ENCODE measurements around the gene ILF2.

ILF2 gene

DNA sequence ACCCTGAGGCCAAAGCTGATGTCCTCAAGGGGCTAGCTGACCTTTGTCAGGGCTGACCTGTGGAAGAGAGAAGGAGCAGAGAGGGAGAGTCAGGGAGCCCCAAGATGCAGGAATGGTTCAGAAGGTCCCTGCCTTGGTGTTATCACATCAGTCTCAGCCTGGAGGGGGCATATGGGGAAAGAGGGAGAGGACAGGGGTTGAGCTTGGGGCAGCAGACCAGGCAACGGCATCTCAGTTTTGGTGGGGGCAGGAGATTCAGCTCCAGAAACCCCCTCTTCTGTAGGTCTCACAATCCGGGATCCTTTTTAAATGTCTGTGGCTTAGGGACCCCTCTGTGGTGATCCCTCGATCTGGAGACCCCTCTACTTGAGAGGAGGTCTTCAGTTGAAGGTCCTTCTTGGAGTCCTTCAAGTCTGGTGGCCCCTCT lies 44.3 kb downstream of the ILF2 start:
- DNase-seq: no peak

DNA sequence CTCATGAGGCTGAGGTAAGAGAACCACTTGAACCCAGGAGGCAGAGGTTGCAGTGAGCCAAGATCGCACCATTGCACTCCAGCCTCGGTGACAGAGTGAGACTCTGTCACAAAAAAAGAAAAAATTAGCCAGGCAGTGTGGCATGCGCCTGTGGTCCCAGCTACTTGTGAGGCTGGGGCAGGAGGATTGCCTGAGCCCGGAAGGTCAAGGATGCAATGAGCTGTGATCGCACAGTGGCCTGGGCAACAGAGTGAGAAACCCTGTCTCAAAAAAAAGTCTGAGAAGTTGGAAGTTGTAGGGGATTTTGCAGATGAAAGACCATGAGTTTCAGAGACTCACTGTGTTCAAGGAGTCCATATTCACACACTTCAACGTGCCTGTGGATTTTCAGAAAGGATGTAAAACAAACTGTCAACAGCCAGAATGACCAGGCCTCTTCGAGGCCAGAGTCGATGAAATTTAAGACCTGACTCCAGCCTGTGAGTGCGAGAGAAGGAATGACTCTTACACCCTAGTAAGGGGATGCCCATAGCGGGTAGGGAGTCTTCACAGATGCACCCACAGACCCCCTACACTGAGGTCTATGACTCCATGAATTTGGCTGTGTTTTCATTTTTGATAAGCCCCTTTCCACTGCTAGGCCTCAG lies 45.7 kb downstream of the ILF2 start:
- DNase-seq: no peak

GRCh38 chr1:153623101-153623500 lies 47.7 kb downstream of the ILF2 start:
- DNase-seq: no peak

DNA sequence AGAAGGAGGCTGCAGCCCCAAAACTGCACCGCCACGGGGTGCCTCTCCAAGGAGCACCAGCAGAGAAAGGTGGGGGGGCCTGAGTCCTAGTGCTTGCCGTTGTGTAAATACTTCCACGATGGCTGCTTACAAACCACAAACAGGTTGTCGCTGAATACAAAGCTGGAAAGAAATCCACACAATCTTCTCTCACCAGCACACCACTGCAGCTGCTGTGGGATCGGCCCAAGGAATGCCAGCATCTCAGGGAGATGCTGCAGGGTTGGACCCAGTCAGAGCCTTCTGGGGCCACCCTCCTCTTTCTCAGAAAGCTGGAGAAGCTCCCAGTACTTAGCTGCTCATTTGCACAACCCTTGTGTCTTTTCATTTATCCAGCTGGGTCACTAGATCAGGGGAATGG lies 51.6 kb downstream of the ILF2 start:
- no peak for DNase-seq

- DNase-seq: peak; percentile 49
Observed at GRCh38 chr1:153617663-153618062, 53.1 kb downstream of the ILF2 start.

- DNase-seq: no peak
Observed at GRCh38 chr1:153616917-153617311, 53.9 kb downstream of the ILF2 start.

DNA sequence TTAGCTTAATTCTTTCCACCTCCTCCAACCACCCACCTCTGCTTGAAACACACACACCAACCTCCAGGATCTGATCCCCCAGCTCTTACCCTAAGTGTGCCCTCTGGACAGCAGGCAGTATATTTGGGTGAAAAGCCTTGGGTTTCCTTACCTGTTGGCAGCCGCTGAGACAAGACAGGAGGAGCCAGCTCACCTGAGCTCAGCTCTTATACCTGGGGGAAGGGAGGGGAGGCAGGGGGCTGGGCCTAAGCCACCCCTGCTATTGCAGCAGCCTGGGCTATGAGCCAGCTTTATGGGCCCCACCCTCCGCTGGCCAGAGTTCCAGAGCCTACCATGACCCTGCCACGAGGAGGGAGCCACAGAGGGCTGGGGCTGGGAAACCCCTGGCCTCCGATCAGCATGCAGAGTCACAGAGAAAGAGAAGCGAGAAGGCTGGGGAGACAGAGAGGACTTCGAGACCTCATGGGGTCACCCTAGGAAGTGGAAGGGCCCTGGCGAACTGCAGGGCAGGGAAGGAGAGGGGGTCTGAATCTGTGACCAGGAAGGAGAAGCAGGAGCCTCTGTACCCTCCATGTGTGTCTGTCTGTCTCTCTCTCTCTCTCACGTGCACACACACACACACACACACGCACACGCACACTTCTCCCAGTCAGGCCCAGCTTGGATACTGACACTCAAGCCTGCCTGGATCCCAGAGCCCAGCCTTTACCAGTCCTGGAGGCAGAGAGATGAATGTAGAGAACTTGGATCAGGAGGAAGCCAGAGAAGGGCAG lies 54.5 kb downstream of the ILF2 start, which contains the start of gene S100A14:
TSS of gene S100A14 (minus strand) at position 182 of the 773 bp plus-strand sequence. CDS start 467 bp downstream, outside the sequence.
- DNase-seq: no peak

DNA sequence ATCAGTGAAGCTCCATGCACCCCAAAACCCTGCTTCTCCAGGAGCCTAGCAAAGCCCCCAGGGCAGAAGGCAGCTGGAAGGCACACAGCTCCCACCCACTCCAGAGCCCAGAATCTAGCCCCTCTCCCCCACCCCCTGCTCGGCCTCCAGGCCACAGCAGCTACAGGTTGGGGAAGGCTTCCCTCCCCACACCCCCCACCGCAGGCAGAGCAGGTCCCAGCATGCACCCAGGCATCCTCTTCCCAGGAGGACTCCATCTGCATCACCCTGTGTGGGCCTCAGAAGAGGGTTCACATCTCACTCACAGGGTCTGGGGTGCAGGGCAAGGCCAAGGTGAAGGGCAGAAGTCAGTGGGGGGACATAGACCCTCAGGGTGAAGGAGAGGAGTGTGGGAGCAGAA lies 55.4 kb downstream of the ILF2 start:
- no peak for DNase-seq

GRCh38 chr1:153614906-153615305 lies 55.9 kb downstream of the ILF2 start:
- no peak for DNase-seq

- DNase-seq: no peak
Observed at GRCh38 chr1:153614189-153614900, 56.4 kb downstream of the ILF2 start.

DNA sequence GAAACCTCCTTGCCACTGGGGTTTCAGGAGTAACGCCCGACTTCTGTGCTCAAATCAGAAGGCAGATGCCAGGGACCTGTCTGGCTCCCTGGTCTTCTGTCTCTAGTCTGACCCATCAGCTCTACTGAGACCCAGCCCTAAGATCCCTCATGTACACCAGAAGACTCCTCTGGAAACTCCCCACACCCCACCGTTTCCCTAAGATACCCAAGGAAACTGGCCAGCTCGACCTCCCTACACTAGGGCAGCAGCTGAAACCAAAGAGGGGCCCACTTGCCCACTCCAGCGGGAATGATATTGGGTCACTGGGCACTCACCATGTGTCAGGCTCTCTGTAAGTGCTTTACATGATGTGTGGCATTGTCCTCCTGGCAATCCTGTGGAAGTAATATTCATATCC lies 57.4 kb downstream of the ILF2 start:
- DNase-seq: no peak

- DNase-seq: no peak
Observed at GRCh38 chr1:153612755-153613331, 58.0 kb downstream of the ILF2 start, which contains the start of gene S100A16. TSS of gene S100A16 (minus strand) at chr1:153613137. CDS start at chr1:153608151, 4,986 bp downstream.

DNA sequence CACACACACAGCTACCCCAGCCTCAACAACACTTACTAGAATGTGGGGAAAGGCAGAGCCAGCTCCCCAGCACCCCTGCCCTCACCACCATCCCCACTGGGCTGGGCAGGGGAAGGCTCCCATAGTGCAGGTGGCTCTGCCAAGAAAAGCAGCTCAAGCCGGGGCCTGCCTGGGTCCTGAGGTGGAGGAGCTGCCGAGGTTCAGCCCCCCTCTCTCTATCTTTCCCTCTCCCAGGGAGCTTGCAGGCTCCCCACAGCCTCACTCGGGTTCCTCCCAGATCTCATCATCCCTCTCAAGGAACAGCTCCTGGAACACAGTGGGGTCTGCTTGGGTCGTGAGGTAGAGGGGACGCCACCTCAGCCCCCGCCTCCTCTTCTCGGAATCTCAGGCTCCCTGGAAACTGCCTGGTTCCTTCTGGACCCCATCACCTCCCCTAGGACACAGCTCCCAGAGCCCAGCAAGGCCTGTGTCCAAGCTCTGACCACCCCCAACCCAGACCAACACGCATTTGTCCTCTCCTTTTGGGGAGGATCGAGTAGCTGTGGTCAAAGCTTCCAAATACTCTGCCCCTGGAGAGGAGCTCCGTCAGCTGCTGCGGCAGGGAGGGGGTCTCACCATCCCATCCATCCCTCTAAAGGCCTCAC lies 58.6 kb downstream of the ILF2 start:
- DNase-seq: no peak
